ENCODE results near the gene EEF1AKMT1.

The EEF1AKMT1 gene

GRCh38 chr13:20728579-20729311 lies 45.0 kb downstream of the EEF1AKMT1 start:
- ChIA-PET POLR2A (no interaction called here), CTCF (interaction anchor here (1.4 to 2.1 kb wide), 2 partner anchors 16 to 100 kb away, joined by 6 to 7 read pairs; no protein-coding TSS in a partner anchor)
- no peak overlapping the region for H3K4me3 ChIP-seq (ENCODE audit: low read depth, low read length)
- TF ChIP-seq CTCF (IDR thresholded peaks at IDR 0.05; ENCODE audit: insufficient read depth, low read length, missing control alignments), result no peak
- DNase-seq (ENCODE audit: low read depth, low spot score), result no peak

GRCh38 chr13:20727856-20728255 lies 45.9 kb downstream of the EEF1AKMT1 start:
- ChIA-PET POLR2A (no interaction called here), CTCF (interaction anchor here (1.4 to 2.1 kb wide), 2 partner anchors 15 to 101 kb away, joined by 6 to 7 read pairs; no protein-coding TSS in a partner anchor)
- no peak overlapping the region for H3K4me3 ChIP-seq (ENCODE audit: low read depth, low read length)
- no peak for TF ChIP-seq CTCF (IDR thresholded peaks at IDR 0.05; ENCODE audit: insufficient read depth, low read length, missing control alignments)
- no peak for DNase-seq (ENCODE audit: low read depth, low spot score)

- no peak for DNase-seq (ENCODE audit: low read depth, low spot score)
- peak; percentile 17 for TF ChIP-seq CTCF (IDR thresholded peaks at IDR 0.05; ENCODE audit: insufficient read depth, low read length, missing control alignments)
- ChIA-PET POLR2A (no interaction called here), CTCF (interaction anchor here (0.6 to 6.4 kb wide), 11 partner anchors 8 to 229 kb away, joined by 3 to 30 read pairs (median 3); no protein-coding TSS in a partner anchor)
- H3K4me3 ChIP-seq (ENCODE audit: low read depth, low read length), result peak overlapping the region; percentile 44
Observed at GRCh38 chr13:20721454-20722357, 52.1 kb downstream of the EEF1AKMT1 start.

GRCh38 chr13:20721058-20721453 lies 52.7 kb downstream of the EEF1AKMT1 start:
- POLR2A ChIA-PET, result no interaction called here
- no peak for DNase-seq (ENCODE audit: low read depth, low spot score)
- no peak for TF ChIP-seq CTCF (IDR thresholded peaks at IDR 0.05; ENCODE audit: insufficient read depth, low read length, missing control alignments)
- H3K4me3 ChIP-seq (ENCODE audit: low read depth, low read length), result no peak overlapping the region; the same call in 1 of the 2 replicates
- CTCF ChIA-PET, result interaction anchor here (1.0 to 6.4 kb wide), 3 partner anchors 10 to 228 kb away, joined by 3 to 30 read pairs (median 13); no protein-coding TSS in a partner anchor

GRCh38 chr13:20720499-20720898 lies 53.3 kb downstream of the EEF1AKMT1 start:
- DNase-seq (ENCODE audit: low read depth, low spot score), result no peak
- no peak overlapping the region for H3K4me3 ChIP-seq (ENCODE audit: low read depth, low read length)
- POLR2A ChIA-PET, result no interaction called here
- no peak for TF ChIP-seq CTCF (IDR thresholded peaks at IDR 0.05; ENCODE audit: insufficient read depth, low read length, missing control alignments)
- CTCF ChIA-PET, result interaction anchor here (1.0 to 6.4 kb wide), 2 partner anchors 9 to 11 kb away, joined by 3 to 30 read pairs; no protein-coding TSS in a partner anchor

- no peak for TF ChIP-seq CTCF (IDR thresholded peaks at IDR 0.05; ENCODE audit: insufficient read depth, low read length, missing control alignments)
- POLR2A ChIA-PET, result no interaction called here
- CTCF ChIA-PET, result interaction anchor here (6.4 kb wide), 1 partner anchor 8 kb away, joined by 30 read pairs; no protein-coding TSS in a partner anchor
- no peak overlapping the region for H3K4me3 ChIP-seq (ENCODE audit: low read depth, low read length)
- DNase-seq (ENCODE audit: low read depth, low spot score), result no peak
Observed at GRCh38 chr13:20719783-20720182, 54.0 kb downstream of the EEF1AKMT1 start.

All from AG04449 (cell line).